Activated CD8-positive, alpha-beta memory T cell treated with anti-CD3 and anti-CD28 coated beads, Interleukin-2, amount 10 ng/mL, durations not matched to agents 7 days and 5 days (primary cell): ENCODE results near the gene PPP6R2. TPM values are rescaled to one million over a fixed set of nuclear protein-coding genes. Genes with fewer than 3 reads are reported as not detected.

ENCODE experiments used
- ATAC-seq: fragments of 150-1000 bp; cut with Tn5 transposase; one replicate; pipeline ENCODE4 v1.10.0; 2021; ENCODE audit warnings: moderate library complexity
- CTCF ChIA-PET: fragments of 350-600 bp; sonication (Branson Sonifier 250); formaldehyde crosslinking; loops from one replicate; lab custom pipeline; 2021; ENCODE audit warnings: antibody characterized with exemption; lab: Charles Lee
- DNase-seq: peaks from one replicate; pipeline ENCODE4 v3.0.0-alpha.2; 2020
- H3K27ac Mint-ChIP-seq: one replicate; pipeline ENCODE4 v1.8.0; 2021; ENCODE audit warnings: mild to moderate bottlenecking, mixed read lengths
- H3K27me3 Mint-ChIP-seq: one replicate; pipeline ENCODE4 v1.8.0; 2021; ENCODE audit warnings: mixed read lengths
- H3K36me3 Mint-ChIP-seq: one replicate; pipeline ENCODE4 v1.8.0; 2021; ENCODE audit warnings: mild to moderate bottlenecking, mixed read lengths
- H3K4me1 Mint-ChIP-seq: one replicate; pipeline ENCODE4 v1.8.0; 2021; ENCODE audit warnings: mixed read lengths
- H3K4me3 Mint-ChIP-seq: one replicate; pipeline ENCODE4 v1.8.0; 2021; ENCODE audit warnings: mild to moderate bottlenecking, moderate library complexity, mixed read lengths
- H3K9me3 Mint-ChIP-seq: one replicate; pipeline ENCODE4 v1.8.0; 2022; ENCODE audit warnings: low read depth, mixed read lengths
- total RNA-seq, 2 experiments: library from RNA; stranded (reverse); gene quantifications; one replicate each; pipeline ENCODE4 v1.2.3, GENCODE V29; 2021

PPP6R2 gene
- total RNA-seq, 2 experiments from 2014 or later = 78.7 to 98.0 TPM

DNA sequence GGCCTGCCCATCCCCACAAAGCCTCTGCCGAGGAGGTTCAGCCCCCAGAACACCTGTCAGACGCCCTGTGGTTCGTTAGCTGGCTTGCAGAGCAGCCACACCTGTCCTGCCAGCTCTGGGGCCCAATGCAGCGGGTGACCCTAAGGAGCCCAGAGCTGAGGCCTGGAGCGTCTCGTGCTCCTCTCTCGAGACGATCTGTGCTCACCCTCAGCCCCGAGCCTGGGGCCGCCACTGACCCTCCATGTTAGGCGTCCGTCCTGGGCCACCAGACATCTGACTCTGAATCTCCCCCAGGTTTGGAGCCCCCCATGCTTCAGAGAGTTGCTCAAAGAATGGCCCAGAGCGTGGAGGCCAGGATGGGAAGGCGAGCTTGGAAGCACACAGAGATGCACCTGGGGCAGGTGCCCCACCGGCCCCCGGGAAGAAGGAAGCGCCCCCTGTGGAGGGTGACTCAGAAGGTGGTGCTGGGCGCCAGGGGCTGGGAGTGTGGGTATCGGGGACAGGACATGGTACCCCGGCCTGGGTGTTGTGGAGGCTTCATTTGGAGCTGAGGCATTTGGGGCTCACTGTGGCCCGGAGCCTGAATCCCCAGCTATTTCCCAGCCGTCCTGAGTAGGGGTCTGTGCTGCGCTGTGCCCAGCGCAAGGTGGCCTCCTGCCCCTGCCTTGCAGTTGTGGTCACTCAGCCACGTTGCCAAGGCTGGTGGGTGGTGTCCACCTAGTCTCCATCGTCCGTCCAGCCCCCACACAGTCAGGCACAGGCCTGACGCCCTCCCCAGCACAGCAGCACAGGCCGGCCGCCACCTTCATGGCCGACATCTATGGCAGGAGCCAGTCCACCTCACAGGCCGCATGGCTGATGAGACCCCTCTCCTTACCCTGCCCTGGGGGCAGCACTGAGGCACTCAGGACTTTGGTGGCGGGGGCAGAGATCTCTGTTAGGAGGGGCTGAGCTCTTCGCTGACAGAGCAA lies 95.5 kb downstream of the PPP6R2 start:
- CTCF ChIA-PET = interaction anchor here (1.8 to 1.9 kb wide), 2 partner anchors 60 to 87 kb away, joined by 5 read pairs; partner anchors contain the start of gene SCO2
- no peak overlapping the region for H3K27ac Mint-ChIP-seq

DNA sequence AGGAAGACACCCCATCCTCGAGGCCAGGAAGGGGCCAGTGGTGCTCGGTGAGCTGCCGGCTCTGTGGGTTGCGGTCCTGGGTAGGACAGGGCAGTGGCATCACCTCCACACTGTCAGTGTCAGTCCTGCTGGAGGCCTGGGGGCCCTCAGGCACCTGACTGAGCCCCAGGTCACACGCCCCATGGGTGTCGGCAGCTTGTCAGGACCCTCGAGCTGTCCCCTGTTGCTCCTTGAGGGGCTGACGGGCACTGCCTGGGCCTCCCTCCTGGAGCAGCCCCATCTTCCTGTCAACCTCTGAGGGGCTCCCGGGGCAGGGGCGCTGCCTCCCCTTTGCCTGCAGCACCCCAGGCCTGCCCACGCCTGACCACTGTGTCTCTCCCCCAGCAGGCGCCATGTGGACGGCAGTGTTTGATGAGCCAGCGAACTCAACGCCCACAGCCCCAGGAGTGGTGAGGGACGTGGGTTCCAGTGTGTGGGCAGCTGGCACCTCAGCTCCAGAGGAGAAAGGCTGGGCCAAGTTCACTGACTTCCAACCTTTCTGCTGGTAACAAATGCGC lies 96.3 kb downstream of the PPP6R2 start:
- H3K9me3 Mint-ChIP-seq = no peaks in the 10 kb centered on the region
- ATAC-seq (no peak), DNase-seq (no peak)
- no peaks in the 10 kb centered on the region for H3K27me3 Mint-ChIP-seq
- no peak overlapping the region for H3K27ac Mint-ChIP-seq
- H3K4me1 Mint-ChIP-seq = peaks cover 6% of the 10 kb centered on the region
- CTCF ChIA-PET = interaction anchor here (1.8 to 1.9 kb wide), 2 partner anchors 59 to 86 kb away, joined by 5 read pairs; partner anchors contain the start of gene SCO2
- no peak overlapping the region for H3K4me3 Mint-ChIP-seq
- peaks cover 6% of the 10 kb centered on the region for H3K36me3 Mint-ChIP-seq

More for the DNA sequence above, 95.5 kb downstream of the PPP6R2 start:
- Mint-ChIP-seq H3K27me3 (no peaks in the 10 kb centered on the region), H3K9me3 (no peaks in the 10 kb centered on the region), H3K4me1 (peaks cover 6% of the 10 kb centered on the region), H3K36me3 (peaks cover 6% of the 10 kb centered on the region), H3K4me3 (no peak overlapping the region)
- DNase-seq (no peak), ATAC-seq (no peak)

DNA sequence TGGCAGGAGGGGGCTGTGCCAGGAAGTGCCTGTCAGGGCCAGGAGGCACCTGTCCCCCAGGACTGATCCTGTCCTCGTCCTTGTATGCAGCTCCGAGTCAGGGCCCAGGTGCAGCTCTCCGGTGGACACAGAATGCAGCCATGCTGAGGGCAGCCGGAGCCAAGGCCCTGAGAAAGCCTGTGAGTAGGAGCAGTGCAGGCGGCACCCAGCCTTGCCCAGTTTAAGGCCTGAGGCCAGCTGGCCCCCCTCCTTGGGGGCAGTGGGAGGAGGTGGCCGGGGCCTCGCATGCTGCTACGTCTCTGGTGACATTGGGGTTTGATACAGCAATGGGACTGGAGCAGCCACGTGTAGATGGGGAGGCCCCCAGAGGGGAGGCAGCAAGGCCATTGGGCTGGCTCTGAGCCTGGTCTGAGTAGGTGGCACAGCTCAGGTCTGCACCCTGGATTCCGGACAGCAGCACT lies 96.8 kb downstream of the PPP6R2 start:
- H3K4me3 Mint-ChIP-seq = no peak overlapping the region
- CTCF ChIA-PET = interaction anchor here (1.8 to 1.9 kb wide), 2 partner anchors 58 to 86 kb away, joined by 5 read pairs; partner anchors contain the start of gene SCO2
- DNase-seq = no peak
- H3K4me1 Mint-ChIP-seq = peaks cover 11% of the 10 kb centered on the region
- no peaks in the 10 kb centered on the region for H3K27me3 Mint-ChIP-seq
- H3K27ac Mint-ChIP-seq = no peak overlapping the region
- H3K9me3 Mint-ChIP-seq = no peaks in the 10 kb centered on the region
- ATAC-seq = no peak
- peaks cover 6% of the 10 kb centered on the region for H3K36me3 Mint-ChIP-seq

DNA sequence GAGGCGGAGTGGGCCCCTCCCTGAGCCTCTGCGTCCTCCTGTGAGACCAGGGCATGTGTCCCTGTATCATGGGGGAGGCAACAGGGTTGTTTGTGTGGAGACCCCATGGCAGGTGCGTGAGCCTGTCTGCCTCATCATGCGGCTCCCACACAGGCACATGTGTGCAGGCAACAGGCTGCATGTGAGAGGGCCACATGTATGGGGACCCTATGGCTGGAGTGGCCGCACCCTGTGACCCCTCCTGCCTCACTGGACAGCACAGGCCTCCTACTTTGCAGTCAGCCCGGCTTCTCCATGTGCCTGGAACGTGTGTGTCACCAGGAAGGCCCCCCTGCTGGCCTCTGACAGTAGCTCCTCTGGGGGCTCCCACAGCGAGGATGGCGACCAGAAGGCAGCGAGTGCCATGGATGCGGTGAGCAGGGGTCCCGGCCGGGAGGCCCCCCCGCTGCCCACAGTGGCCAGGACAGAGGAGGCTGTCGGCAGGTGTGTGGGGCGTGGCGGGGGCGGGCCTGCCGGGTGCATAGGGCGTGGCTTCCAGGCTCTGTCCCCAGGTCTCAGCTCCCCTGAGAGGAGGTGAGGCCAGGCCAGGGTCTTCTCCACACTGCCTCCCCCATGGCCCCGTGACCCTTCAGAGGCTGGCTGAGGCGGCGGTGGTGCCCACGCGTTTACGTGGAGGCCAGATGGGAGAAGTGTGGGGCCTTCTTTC lies 97.6 kb downstream of the PPP6R2 start:
- H3K4me3 Mint-ChIP-seq = no peak overlapping the region
- no peak overlapping the region for H3K27ac Mint-ChIP-seq
- H3K27me3 Mint-ChIP-seq = no peaks in the 10 kb centered on the region
- H3K36me3 Mint-ChIP-seq = peaks cover 5% of the 10 kb centered on the region
- no peak for DNase-seq
- peaks cover 18% of the 10 kb centered on the region for H3K4me1 Mint-ChIP-seq
- H3K9me3 Mint-ChIP-seq = no peaks in the 10 kb centered on the region
- CTCF ChIA-PET = interaction anchor here (0.5 to 1.8 kb wide), 2 partner anchors 39 to 58 kb away, joined by 3 to 5 read pairs; no protein-coding TSS in a partner anchor
- no peak for ATAC-seq

DNA sequence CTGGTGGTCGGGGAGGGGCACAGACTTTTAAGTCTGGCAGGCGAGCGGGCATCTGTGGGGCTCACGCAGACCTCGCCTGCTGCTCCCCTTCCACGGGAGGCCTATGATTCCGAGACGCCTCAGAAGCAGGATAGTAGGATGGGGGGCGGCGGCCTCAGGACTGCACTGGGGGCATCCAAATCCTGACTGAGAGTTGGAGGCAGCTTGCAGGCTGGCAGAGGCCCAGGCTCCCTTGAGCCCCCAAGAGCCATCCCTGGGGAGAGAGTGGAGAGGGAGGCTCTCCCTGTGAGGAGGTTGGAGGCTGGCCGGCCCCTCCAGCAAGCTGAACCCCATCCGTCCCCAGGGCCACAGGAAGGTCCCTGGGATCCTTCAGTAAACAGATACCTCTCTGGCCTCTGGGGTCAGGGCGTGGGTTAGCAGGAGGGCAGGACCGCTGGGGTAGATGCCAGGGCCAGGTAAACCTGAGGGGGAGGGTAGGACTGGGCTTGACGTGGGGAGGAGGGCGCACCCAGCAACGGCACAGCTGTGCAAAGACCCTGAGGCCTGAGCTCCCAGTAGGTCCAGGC lies 98.4 kb downstream of the PPP6R2 start:
- Mint-ChIP-seq H3K4me1 (peaks cover 21% of the 10 kb centered on the region), H3K27me3 (no peaks in the 10 kb centered on the region), H3K4me3 (no peak overlapping the region), H3K9me3 (no peaks in the 10 kb centered on the region), H3K27ac (peak overlapping the region; percentile 59), H3K36me3 (peaks cover 8% of the 10 kb centered on the region)
- ATAC-seq = no peak
- DNase-seq = no peak
- CTCF ChIA-PET = interaction anchor here (1.0 kb wide), 1 partner anchor 57 kb away, joined by 4 read pairs; no protein-coding TSS in a partner anchor

DNA sequence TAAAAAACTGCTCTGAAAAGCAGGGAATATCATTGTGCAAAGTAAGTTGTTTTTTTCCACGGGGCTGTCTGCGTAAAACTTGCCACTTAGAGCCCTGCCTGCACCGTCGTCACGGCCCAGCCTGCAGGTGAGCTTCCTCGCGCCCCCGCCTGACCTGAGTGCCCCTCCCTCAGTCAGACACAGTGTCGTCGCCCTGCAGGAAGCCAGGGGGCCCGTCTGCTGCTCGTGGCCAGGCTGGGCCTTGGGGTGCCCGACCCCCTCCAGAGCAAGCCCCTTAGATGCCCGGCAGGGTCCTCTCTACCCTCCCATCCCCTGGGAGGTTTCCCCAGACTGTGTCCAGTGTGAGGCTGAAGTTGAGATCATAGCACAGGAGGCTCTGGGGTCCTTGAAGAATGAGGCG lies 100.1 kb downstream of the PPP6R2 start:
- no peak for ATAC-seq

DNA sequence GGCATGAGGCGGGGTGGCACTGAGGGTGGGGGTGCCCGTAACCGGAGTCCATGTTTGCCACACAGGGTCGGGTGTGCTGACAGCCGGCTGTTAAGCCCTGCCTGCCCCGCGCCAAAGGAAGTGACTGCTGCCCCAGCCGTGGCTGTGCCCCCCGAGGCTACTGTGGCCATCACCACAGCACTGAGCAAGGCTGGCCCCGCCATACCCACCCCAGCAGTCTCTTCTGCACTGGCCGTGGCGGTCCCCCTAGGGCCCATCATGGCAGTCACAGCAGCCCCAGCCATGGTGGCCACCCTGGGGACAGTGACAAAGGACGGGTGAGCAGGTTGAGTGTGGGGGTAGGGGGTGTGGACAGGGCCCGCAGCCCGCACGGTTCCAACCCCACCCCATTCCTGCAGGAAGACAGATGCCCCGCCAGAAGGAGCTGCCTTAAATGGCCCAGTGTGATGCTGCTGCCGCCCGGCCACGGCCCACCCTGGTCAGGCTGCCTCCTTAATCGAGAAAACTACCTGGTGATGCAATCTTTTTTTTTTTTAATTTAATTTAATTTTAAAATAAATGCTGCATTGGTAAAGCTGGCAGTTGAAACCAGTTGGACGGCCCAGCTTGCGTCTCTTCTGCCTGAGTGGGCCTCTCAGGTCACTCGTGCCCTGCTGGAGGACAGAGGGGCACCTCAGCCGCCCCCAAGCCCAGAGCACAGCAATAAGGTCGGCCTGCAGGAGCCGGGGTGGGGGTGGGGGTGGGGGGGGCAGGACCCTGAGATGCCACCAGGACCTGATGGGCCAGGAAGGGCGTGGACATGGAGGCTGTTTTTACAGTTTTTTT lies 100.9 kb downstream of the PPP6R2 start:
- CTCF ChIA-PET = interaction anchor here (0.6 to 2.1 kb wide), 4 partner anchors 16 to 56 kb away, joined by 3 to 12 read pairs (median 5); no protein-coding TSS in a partner anchor
- DNase-seq = no peak

More for the DNA sequence above, 100.1 kb downstream of the PPP6R2 start:
- H3K4me3 Mint-ChIP-seq = no peak overlapping the region
- H3K27me3 Mint-ChIP-seq = no peaks in the 10 kb centered on the region
- H3K9me3 Mint-ChIP-seq = no peaks in the 10 kb centered on the region
- peak overlapping the region; percentile 72 for H3K27ac Mint-ChIP-seq
- CTCF ChIA-PET = no interaction called here
- H3K4me1 Mint-ChIP-seq = peaks cover 24% of the 10 kb centered on the region
- no peak for DNase-seq
- H3K36me3 Mint-ChIP-seq = peaks cover 16% of the 10 kb centered on the region

DNA sequence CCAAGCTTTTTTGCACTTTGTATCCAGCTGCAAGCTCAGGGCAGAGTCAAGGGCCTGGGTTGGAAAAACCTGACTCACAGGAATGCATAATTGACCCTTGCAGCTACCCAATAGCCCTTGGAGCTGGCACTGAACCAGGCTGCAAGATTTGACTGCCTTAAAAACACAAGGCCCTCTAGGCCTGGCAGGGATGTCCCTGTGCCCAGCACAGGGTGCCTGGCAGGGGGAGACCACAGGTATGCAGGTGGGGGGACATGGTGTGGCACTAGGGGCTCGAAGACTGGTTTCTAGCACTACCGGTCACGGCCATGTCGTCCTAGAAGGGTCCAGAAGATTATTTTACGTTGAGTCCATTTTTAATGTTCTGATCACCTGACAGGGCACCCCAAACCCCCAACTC lies 101.5 kb downstream of the PPP6R2 start:
- Mint-ChIP-seq H3K4me3 (no peak overlapping the region), H3K36me3 (peaks cover 22% of the 10 kb centered on the region), H3K4me1 (peaks cover 24% of the 10 kb centered on the region), H3K27ac (peak overlapping the region; percentile 84), H3K27me3 (no peaks in the 10 kb centered on the region), H3K9me3 (no peaks in the 10 kb centered on the region)
- DNase-seq (no peak), ATAC-seq (no peak)
- CTCF ChIA-PET = interaction anchor here (0.9 to 2.1 kb wide), 6 partner anchors 9 to 119 kb away, joined by 3 to 12 read pairs (median 4); no protein-coding TSS in a partner anchor

More for the DNA sequence above, 100.9 kb downstream of the PPP6R2 start:
- Mint-ChIP-seq H3K4me3 (no peak overlapping the region), H3K9me3 (no peaks in the 10 kb centered on the region), H3K27me3 (no peaks in the 10 kb centered on the region), H3K27ac (peak overlapping the region; percentile 84), H3K4me1 (peaks cover 24% of the 10 kb centered on the region), H3K36me3 (peaks cover 21% of the 10 kb centered on the region)
- no peak for ATAC-seq

DNA sequence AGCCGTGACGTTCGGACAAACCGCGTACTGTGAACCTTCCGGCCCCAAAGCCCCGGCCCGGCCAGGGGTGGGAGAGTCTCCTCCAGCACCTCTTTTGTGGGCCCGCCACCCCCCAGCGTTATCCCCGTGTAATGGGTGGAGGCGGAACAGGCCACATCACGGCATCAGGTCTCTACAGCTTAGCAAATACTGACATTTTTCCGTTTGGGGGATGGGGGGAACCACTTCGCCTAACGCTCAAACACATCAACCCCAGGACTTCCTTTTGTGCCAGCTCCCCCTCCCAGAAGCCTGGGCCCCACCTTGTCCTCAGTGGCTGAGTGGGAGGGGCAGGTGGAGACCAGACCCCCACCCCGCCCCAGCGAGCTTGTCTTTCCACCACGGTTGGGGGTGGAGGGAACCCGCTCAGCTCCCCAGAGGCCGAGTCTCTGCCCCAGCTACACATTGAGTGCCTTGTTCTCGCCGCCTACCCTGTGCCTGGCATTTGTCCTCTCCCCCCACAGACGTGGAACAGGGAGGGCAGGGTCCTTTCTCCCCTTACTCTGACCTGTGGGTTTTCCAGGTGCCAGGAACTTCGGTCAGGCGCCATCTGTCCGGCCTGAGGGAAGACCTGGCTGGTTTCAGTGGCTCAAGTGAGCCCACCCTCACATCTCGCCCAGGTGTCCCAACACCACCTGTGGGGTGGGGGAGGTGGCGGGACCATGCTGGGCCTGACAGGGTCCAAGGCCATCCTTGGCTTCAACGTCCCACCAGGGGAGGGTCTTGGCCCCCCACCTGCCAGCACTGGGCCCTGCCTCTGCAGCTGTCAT lies 102.1 kb downstream of the PPP6R2 start:
- no peaks in the 10 kb centered on the region for H3K27me3 Mint-ChIP-seq
- H3K27ac Mint-ChIP-seq = peak overlapping the region; percentile 84
- DNase-seq = peak; percentile 64
- no peak overlapping the region for H3K4me3 Mint-ChIP-seq
- H3K9me3 Mint-ChIP-seq = no peaks in the 10 kb centered on the region
- peaks cover 22% of the 10 kb centered on the region for H3K36me3 Mint-ChIP-seq
- peaks cover 24% of the 10 kb centered on the region for H3K4me1 Mint-ChIP-seq
- peak; percentile 52 for ATAC-seq
- CTCF ChIA-PET = interaction anchor here (1.1 to 2.1 kb wide), 6 partner anchors 9 to 118 kb away, joined by 3 to 12 read pairs (median 4); no protein-coding TSS in a partner anchor

DNA sequence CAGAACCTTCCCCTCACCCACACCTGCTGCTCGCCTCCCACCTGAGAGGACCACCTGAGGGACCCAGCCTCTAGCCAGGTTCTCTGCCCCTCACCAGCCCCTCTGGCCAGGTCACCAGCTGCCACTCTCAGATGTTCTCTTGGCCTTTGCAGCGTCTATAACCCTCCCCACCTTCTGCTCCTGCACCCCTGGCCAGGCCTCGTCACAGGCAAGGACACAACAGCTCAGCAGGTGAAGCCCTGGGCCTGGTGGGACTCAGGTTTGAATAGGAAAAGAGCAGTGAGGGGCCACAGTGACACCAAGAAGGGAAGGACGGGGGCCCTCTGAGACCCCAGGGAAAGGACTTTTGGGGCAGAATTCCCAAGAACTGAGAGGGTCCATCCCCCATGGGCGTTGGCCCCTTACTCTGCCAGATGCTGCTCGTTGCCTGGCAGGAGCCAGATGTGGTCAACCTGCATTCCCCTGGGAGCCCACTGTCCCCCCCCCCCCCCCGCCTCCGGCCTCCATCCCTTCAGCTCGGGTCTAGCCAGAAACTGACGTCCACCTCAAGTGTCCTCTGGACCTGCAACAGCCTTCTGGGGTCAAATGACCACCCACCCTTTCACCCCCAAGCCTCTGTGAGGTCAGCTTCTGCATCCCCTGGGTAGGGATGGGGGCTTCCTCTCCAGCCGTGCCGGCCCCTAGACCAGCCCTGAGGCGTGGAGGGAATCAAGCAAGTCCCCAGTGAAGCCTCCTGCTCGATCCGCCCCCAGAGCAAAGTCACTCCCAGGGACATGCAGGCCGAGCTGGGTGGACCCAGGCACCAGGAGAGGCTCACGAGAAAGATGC lies 103.0 kb downstream of the PPP6R2 start:
- Mint-ChIP-seq H3K36me3 (peaks cover 26% of the 10 kb centered on the region), H3K9me3 (no peaks in the 10 kb centered on the region), H3K4me1 (peaks cover 24% of the 10 kb centered on the region), H3K27me3 (no peaks in the 10 kb centered on the region), H3K4me3 (no peak overlapping the region), H3K27ac (peak overlapping the region; percentile 84)
- ATAC-seq = no peak
- CTCF ChIA-PET = interaction anchor here (1.1 to 2.1 kb wide), 6 partner anchors 9 to 117 kb away, joined by 3 to 12 read pairs (median 4); no protein-coding TSS in a partner anchor
- DNase-seq = no peak
